Endothelial cell of umbilical vein (primary cell): ENCODE results near the gene MYO16. TPM values are rescaled to one million over a fixed set of nuclear protein-coding genes. Genes with fewer than 3 reads are reported as not detected.

Source experiments
- BruUV-seq: library from RNA; stranded (reverse); fragments of 400-500 nt; replicated peaks from 2 replicates; lab custom pipeline; 2021; lab: Mats Ljungman, UMichigan
- CTCF ChIA-PET: fragments of 300-600, 350-600 bp; sonication (Branson Sonifier 250); formaldehyde crosslinking; loops from one replicate; lab custom pipeline; 2021; ENCODE audit warnings: antibody characterized with exemption, inconsistent platforms; lab: Charles Lee
- POLR2A ChIA-PET: fragments of 300-600, 350-600 bp; sonication (Branson Sonifier 250); formaldehyde crosslinking; loops from one replicate; lab custom pipeline; 2021; ENCODE audit warnings: antibody characterized with exemption, inconsistent platforms; lab: Charles Lee
- DNase-seq: peaks from one replicate; pipeline ENCODE4 v3.0.0-alpha.2; 2011; ENCODE audit warnings: low read depth, low spot score
- FAIRE-seq: peaks from 2 replicates; lab custom pipeline; 2011; peaks lifted over from hg19 to GRCh38; lab: Jason Lieb, UNC
- H2AFZ ChIP-seq: 2 replicates; pipeline ENCODE4 v1.6.0; 2012; ENCODE audit warnings: low read depth, low read length, control low read depth, inconsistent platforms
- H3K27ac ChIP-seq: 2 replicates; pipeline ENCODE4 v1.5.1; 2011; ENCODE audit warnings: low read depth, mild to moderate bottlenecking, control low read depth, low read length, moderate library complexity; ENCODE audit not compliant: insufficient read depth
- H3K27me3 ChIP-seq, 2 experiments: 2 replicates each; pipeline versions ENCODE4 v1.6.0 to v1.6.1; 2011; ENCODE audit warnings: low read length in 2 of 2, mixed read lengths in 1 of 2; ENCODE audit not compliant: control insufficient read depth in 2 of 2, insufficient read depth in 2 of 2
- H3K36me3 ChIP-seq, 2 experiments: 2 replicates in 1 of 2; 3 replicates in 1 of 2; pipeline ENCODE4 v1.5.1; 2011; ENCODE audit warnings: low read length in 2 of 2, mild to moderate bottlenecking in 1 of 2, moderate library complexity in 1 of 2; ENCODE audit not compliant: control insufficient read depth in 2 of 2, insufficient read depth in 2 of 2; ENCODE audit errors: extremely low read depth in 1 of 2
- H3K4me1 ChIP-seq: 3 replicates; pipeline ENCODE4 v1.5.1; 2011; ENCODE audit warnings: mild to moderate bottlenecking, low read length; ENCODE audit not compliant: control insufficient read depth, insufficient read depth; ENCODE audit errors: extremely low read depth
- H3K4me2 ChIP-seq: 2 replicates; pipeline ENCODE4 v1.6.1; 2011; ENCODE audit warnings: low read length, control low read depth, mixed read lengths; ENCODE audit not compliant: insufficient read depth
- H3K4me3 ChIP-seq, 3 experiments: fragments of 200-600 bp in 1 of 3; sonication (generic), shearing (Covaris generic) in 1 of 3; replicated peaks in 1 of 3; 2 replicates each; pipeline ENCODE4 v1.5.1; 2011 to 2016; ENCODE audit warnings: control low read depth in 3 of 3, low read length in 3 of 3, mild to moderate bottlenecking in 2 of 3, inconsistent platforms in 1 of 3, low read depth in 1 of 3, moderate library complexity in 1 of 3; ENCODE audit not compliant: insufficient read depth in 1 of 3
- H3K79me2 ChIP-seq: 2 replicates; pipeline ENCODE4 v1.6.0; 2012; ENCODE audit warnings: low read length, inconsistent platforms; ENCODE audit not compliant: control insufficient read depth, insufficient read depth
- H3K9ac ChIP-seq: replicated peaks from 2 replicates; pipeline ENCODE3; 2011; ENCODE audit warnings: low read length, control low read depth; ENCODE audit not compliant: insufficient read depth; ENCODE audit errors: extremely low read depth
- H3K9me1 ChIP-seq: replicated peaks from 3 replicates; pipeline ENCODE4 v1.6.0; 2011; ENCODE audit warnings: mild to moderate bottlenecking, low read length; ENCODE audit not compliant: control insufficient read depth, insufficient read depth; ENCODE audit errors: extremely low read depth
- H3K9me3 ChIP-seq: replicated peaks from 2 replicates; pipeline ENCODE4 v1.5.1; 2012; ENCODE audit warnings: low read length, inconsistent platforms; ENCODE audit not compliant: control insufficient read depth, insufficient read depth
- H4K20me1 ChIP-seq: replicated peaks from 2 replicates; pipeline ENCODE3; 2011; ENCODE audit warnings: mild to moderate bottlenecking, low read length; ENCODE audit not compliant: control insufficient read depth, insufficient read depth; ENCODE audit errors: extremely low read depth
- EZH2 ChIP-seq: IDR thresholded peaks from 2 replicates; pipeline ENCODE4 v1.6.1; 2012; ENCODE audit warnings: borderline replicate concordance, low read depth, mild to moderate bottlenecking, moderate library complexity, low read length, inconsistent platforms; ENCODE audit not compliant: severe bottlenecking
- FOS ChIP-seq: IDR thresholded peaks from 2 replicates; pipeline ENCODE4 v1.6.1; 2011; ENCODE audit warnings: mild to moderate bottlenecking, low read length, moderate library complexity, borderline replicate concordance; ENCODE audit not compliant: insufficient read depth
- GATA2 ChIP-seq: IDR thresholded peaks from 2 replicates; pipeline ENCODE4 v1.7.0; 2011; ENCODE audit warnings: low read depth, mild to moderate bottlenecking, moderate library complexity, mixed read lengths, low read length; ENCODE audit not compliant: insufficient read length, insufficient read depth
- JUN ChIP-seq: IDR thresholded peaks from 2 replicates; pipeline ENCODE4 v1.6.1; 2011; ENCODE audit warnings: borderline replicate concordance, low read depth; ENCODE audit not compliant: insufficient read length, insufficient read depth
- MYC ChIP-seq: IDR thresholded peaks from one replicate; pipeline ENCODE4 v1.6.1; 2011; ENCODE audit warnings: mild to moderate bottlenecking, low read depth, low read length
- POLR2A ChIP-seq: IDR thresholded peaks from 2 replicates; pipeline ENCODE4 v1.6.1; 2012; ENCODE audit warnings: low read depth, mild to moderate bottlenecking, control low read depth, low read length
- POLR2AphosphoS5 ChIP-seq: IDR thresholded peaks from 2 replicates; pipeline ENCODE4 v1.6.1; 2012; ENCODE audit warnings: low read depth, mild to moderate bottlenecking, control low read depth, low read length, moderate library complexity; ENCODE audit not compliant: insufficient read depth
- dilution Hi-C: fragments of 300-500 bp; cut with MboI; formaldehyde crosslinking; loops from one replicate; pipeline ENCODE4 v1.15.0; 2019; ENCODE audit warnings: low sequenced_read_pairs; ENCODE audit not compliant: extremely low pct_ligation_motif_present
- intact Hi-C: fragments of 100-400 bp; cut with micrococcal nuclease; formaldehyde crosslinking; loops from one replicate; pipeline ENCODE4 v1.10.0; 2022
- polyA plus RNA-seq, 4 experiments: library from polyadenylated mRNA; depleted of rRNA in 3 of 4; stranded (reverse) in 3 of 4; unstranded in 1 of 4; fragments of >200 nt; gene quantifications; 2 replicates each; pipeline versions ENCODE4 v1.2.1 to v1.2.3, GENCODE V29; 2011 to 2012; ENCODE audit warnings: missing spikeins in 1 of 4
- total RNA-seq: library from RNA; stranded (reverse); gene quantifications from 2 replicates; pipeline ENCODE4 v1.2.3, GENCODE V29; 2021
- TF ChIP-seq, protein P1 (sequence below), 2 donors: IDR thresholded peaks; 1 replicate in 1 of 2; 2 replicates in 1 of 2; pipeline ENCODE4 v1.5.1; 2011; ENCODE audit warnings: low read length in 2 of 2, mild to moderate bottlenecking in 2 of 2, moderate library complexity in 2 of 2, control low read depth in 1 of 2, inconsistent platforms in 1 of 2, low read depth in 1 of 2; ENCODE audit not compliant: insufficient read depth in 1 of 2; ENCODE audit errors: extremely low read depth in 1 of 2
- TF ChIP-seq, protein P2 (sequence below): IDR thresholded peaks from 2 replicates; pipeline ENCODE4 v1.6.1; 2011; ENCODE audit not compliant: insufficient read depth, insufficient read length

The MYO16 gene
- total and polyA plus RNA-seq, 2 donors (not counting 3 experiments of a cell fraction or from before 2014, with no cell fraction given), result 0.03 to 0.04 TPM

DNA sequence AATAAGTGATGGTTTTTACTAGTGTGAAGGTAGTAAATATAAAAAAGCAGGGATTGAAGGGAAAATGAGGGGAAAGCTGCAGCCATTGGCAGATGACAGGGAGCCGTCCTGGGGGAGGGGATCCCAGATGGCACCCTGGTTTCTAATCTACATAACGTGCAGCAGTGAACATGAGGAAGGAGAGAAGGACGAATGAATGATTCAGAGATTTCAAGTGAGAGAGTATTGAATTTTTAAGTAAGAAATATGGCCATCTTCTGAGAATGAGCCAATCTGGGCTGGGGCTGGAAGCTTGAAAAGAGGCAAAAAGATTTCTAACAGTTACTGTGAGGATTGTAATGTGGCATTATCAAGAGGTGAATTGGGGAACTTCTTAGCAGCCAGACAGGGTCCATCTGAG lies 414.2 kb downstream of the MYO16 start:
- no peak overlapping the region for H2AFZ ChIP-seq
- no peaks in the 10 kb centered on the region for H3K79me2 ChIP-seq
- no peak overlapping the region for H3K4me3 ChIP-seq
- no peaks in the 10 kb centered on the region for H3K27me3 ChIP-seq
- ChIA-PET CTCF (no interaction called here), POLR2A (no interaction called here)
- BruUV-seq, result no TSS peak
- dilution Hi-C loops (no loop called here), intact Hi-C loops (no loop called here)
- no peak for TF ChIP-seq FOS
- TF ChIP-seq POLR2AphosphoS5, result no peak
- TF ChIP-seq POLR2A, result no peak
- no peak for TF ChIP-seq GATA2
- no peak for TF ChIP-seq EZH2
- TF ChIP-seq MYC, result no peak
- TF ChIP-seq JUN, result no peak
- TF ChIP-seq, protein P1, sequence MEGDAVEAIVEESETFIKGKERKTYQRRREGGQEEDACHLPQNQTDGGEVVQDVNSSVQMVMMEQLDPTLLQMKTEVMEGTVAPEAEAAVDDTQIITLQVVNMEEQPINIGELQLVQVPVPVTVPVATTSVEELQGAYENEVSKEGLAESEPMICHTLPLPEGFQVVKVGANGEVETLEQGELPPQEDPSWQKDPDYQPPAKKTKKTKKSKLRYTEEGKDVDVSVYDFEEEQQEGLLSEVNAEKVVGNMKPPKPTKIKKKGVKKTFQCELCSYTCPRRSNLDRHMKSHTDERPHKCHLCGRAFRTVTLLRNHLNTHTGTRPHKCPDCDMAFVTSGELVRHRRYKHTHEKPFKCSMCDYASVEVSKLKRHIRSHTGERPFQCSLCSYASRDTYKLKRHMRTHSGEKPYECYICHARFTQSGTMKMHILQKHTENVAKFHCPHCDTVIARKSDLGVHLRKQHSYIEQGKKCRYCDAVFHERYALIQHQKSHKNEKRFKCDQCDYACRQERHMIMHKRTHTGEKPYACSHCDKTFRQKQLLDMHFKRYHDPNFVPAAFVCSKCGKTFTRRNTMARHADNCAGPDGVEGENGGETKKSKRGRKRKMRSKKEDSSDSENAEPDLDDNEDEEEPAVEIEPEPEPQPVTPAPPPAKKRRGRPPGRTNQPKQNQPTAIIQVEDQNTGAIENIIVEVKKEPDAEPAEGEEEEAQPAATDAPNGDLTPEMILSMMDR (IDR thresholded peaks at IDR 0.05; ENCODE audit: extremely low read depth in 1 of 2, insufficient read depth in 1 of 2, low read depth in 1 of 2, low read length in 2 of 2), result no peak
- TF ChIP-seq, protein P2, sequence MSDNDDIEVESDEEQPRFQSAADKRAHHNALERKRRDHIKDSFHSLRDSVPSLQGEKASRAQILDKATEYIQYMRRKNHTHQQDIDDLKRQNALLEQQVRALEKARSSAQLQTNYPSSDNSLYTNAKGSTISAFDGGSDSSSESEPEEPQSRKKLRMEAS, result no peak
- FAIRE-seq (no peak), DNase-seq (no peak)
- H3K9me3 ChIP-seq, result no peaks in the 10 kb centered on the region
- no peaks in the 10 kb centered on the region for H4K20me1 ChIP-seq
- H3K4me2 ChIP-seq, result no peak overlapping the region
- no peaks in the 10 kb centered on the region for H3K4me1 ChIP-seq
- H3K9ac ChIP-seq, result no peak overlapping the region
- no peak overlapping the region for H3K27ac ChIP-seq
- no peaks in the 10 kb centered on the region for H3K36me3 ChIP-seq
- no peaks in the 10 kb centered on the region for H3K9me1 ChIP-seq
